Measurements from ENCODE around the gene WDFY1.
A peak's percentile ranks its signal among the peaks of the same experiment; 100 is the strongest.

The WDFY1 gene, protein sequence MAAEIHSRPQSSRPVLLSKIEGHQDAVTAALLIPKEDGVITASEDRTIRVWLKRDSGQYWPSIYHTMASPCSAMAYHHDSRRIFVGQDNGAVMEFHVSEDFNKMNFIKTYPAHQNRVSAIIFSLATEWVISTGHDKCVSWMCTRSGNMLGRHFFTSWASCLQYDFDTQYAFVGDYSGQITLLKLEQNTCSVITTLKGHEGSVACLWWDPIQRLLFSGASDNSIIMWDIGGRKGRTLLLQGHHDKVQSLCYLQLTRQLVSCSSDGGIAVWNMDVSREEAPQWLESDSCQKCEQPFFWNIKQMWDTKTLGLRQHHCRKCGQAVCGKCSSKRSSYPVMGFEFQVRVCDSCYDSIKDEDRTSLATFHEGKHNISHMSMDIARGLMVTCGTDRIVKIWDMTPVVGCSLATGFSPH

DNA sequence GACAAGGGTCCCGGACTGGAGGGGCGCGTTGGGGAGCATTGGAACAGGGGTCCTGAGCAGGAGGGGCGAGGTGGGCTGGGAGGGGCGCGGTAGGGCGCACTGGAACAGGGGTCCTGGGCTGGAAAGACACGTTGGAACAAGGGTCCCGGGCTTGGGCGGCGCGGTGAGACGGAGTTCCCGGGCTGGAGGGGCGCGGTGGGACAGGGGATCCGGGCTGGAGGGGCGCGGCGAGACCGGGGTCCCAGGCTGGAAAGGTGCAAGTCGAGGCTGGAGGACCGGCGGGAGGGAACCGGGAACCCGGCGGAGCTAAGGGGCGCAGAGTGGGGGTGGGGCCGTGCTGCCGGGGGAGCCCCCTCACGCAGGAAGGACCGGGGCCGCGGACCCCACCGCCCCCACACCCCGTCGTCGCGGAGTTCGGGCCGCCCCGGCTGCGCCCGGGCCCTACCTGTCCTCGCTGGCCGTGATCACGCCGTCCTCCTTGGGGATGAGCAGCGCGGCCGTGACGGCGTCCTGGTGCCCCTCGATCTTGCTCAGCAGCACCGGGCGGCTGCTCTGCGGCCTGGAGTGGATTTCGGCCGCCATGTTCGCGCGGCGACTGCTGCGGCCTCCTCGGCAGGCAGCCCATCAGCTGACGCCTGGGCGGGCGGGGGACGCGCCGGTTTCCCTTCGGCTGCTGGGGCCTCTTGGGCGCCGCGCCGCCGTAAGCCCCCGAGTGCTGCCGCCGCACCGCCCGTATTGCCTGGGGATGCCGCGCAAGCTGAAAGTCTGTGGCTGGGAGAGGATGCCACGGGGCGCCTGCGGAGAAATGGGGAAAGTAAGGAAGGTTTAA lies at the start of gene WDFY1:
Gene WDFY1, minus strand, starts transcription at position 633 of the 829 bp plus-strand sequence. Its CDS starts 51 bp downstream, at position 582.
- peak; percentile 86 for DNase-seq (ENCODE audit: low read depth)

DNA sequence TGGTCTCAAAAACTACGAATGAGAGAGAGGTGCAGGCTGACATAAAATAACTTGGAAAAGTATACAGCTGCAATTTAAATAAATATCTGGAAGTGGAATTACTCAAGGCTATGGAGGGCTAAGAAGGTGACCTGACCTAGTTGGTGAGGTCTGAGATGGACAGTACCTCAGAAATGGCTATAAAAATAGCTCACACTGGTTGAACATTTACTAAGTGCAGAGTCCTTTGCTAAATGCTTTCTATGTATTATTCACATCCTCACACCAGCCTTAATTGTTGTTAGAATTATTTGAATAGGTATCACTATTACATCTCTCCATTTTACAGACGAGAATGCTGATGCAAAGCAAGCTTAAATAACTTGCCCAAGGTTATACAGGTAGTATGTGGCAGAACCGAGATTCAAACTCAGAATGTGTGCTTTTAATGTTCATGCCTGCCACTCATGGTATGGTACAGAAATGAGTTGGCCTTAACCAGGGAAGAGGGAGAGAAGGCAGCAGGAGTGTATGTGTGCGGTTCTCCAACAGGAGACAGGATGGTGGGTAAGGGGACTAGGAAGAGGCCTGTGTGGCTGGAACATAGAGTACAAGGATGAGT lies 49.5 kb upstream of the WDFY1 start:
- no peak for DNase-seq (ENCODE audit: low read depth)

DNA sequence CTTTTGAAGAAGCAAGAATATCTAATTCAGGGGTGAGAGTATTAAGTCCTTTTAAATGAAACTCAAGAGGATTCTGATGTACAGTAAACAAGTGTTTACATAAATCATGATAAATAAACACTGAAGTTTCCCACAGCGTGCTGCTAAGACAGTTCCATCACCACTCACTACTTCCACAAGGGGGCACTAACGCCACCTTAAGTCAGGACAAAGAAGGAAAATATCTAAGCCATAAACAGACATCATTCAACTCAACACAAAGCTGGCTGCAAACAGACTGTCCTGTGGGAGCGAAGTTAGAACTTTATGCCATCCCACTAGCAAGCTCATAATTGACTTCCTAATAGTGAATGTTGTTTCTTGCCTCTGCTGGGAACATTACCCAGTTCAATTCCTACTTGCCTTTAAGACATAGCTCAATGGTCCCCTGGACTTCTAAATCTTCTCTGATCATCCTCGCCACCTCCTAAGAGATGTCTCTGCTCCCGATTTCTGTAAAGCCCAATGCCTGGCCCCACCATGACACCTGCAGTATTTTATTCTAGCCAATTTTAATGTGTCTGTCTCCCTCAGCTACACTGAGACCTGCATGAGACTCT lies 48.6 kb upstream of the WDFY1 start:
- DNase-seq (ENCODE audit: low read depth) = peak; percentile 85

DNA sequence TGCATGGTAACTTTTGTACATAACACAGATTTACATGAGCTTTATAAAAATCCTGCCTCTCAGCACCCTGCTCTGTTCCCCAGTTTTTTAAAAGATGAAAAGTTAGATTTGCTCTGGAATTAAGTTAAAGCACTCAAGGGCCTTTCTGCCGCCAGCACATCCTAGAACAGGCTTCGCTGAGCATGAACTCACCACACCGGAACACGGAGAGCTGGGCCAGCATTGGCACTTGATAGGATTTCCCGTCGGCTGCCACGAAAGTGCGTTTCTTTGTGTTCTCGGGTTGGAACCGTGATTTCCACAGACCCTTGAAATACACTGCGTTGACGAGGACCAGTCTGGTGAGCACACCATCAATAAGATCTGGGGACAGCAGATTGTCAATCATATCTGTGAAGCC lies 46.5 kb upstream of the WDFY1 start:
- DNase-seq (ENCODE audit: low read depth) = no peak

DNA sequence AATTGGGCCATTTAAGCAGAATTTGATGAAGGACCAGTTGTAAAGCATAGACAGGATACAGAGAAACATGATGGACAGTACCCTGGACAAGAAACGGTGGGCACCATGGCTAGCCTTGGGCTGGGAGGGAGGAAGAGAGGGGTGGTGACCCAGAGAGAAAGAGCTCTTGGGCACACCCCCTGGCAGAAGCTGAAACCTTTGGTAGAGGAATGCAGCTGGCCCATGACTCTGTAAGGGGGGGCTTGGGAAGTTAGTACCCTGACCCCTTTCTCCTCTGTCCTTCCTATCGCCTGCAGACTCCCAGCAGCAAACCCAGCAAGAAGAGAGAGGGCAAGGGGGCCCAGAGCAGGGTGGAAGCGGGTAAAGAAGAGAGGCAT lies 44.7 kb upstream of the WDFY1 start:
- DNase-seq (ENCODE audit: low read depth) = no peak

DNA sequence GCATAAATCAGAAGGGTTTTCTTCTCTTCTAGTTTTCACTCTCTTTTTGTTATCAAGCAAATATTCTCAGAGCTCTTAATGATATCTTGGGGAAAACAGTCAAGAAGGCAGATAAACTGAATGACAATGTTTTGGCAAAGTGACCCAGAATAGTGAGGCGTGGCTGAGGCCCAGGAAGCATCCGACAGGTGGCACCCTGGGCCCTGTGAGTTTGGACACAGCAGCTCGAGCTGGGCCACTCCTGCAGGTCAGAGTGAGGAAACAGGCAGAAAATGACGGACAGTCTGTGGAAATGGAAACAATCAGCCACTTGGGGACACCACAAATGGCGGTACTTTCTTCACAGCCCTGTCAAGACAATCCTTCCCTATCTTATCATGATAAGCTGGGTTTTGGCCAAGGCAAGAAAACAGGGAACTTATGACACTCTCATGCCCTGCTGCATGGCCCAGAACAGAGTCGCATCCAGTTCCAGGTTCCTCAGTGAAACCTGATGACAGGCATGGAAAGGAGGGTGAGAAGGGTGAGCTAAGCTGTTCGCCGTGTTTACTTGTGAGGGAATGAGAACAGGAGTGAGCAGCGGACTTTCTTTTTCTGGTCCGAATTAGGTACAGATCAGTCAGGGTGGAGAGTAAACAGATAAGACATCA lies 44.2 kb upstream of the WDFY1 start:
- DNase-seq (ENCODE audit: low read depth) = no peak

DNA sequence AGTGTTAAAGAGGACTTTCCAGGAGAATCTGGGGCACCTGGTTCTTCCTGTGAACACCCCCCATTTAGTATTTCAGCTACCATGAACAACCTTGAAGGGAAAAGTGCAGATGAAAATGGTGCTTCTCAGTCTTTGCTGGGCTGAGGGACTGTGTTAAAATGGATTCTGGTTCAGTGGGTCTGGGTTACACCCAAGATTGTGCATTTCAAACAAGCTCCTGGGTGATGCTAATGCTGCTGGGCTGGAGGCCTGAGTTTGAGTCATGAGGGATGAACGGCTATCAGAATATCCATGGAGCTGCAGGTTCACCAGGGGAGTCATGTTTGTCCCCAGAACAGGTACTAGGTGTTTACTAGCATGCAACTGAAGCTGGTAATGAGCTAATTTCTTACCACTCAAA lies 36.1 kb upstream of the WDFY1 start:
- DNase-seq (ENCODE audit: low read depth) = no peak

DNA sequence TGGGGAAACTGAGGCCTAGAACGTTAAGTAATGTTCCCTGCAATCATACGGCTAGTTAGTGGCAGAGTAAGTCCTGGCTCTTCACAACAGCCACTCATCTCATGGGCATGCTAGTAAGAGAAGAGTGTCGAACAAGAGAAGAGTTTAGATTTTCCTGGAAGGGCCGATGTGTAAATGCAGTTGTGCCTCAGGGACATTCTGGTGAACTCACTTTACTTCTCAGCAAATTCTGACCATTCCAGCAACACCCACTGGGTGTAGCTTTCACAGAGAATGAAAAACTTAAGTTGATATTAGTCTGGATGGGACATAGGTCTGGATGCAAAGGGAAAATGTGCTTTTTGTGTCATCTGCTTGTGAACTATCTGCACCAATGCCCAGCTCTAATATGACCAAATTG lies 35.7 kb upstream of the WDFY1 start:
- DNase-seq (ENCODE audit: low read depth) = no peak

DNA sequence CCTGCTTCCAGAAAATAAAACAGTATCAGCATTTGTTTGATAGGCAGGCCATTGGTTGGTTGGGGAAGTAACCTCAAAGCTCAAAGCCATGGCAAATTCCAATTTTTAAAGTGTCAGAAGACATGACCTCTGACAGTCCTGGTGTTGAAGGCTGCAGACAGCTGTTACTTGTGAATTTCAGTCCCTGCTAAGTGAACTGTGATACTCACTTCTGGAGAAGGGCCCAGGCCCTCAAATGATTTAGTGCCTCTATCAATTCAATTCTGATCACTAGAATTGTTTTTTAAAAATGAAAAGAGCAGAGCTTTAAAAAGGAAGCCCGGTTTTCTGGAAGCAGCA lies 35.2 kb upstream of the WDFY1 start:
- DNase-seq (ENCODE audit: low read depth) = no peak

DNA sequence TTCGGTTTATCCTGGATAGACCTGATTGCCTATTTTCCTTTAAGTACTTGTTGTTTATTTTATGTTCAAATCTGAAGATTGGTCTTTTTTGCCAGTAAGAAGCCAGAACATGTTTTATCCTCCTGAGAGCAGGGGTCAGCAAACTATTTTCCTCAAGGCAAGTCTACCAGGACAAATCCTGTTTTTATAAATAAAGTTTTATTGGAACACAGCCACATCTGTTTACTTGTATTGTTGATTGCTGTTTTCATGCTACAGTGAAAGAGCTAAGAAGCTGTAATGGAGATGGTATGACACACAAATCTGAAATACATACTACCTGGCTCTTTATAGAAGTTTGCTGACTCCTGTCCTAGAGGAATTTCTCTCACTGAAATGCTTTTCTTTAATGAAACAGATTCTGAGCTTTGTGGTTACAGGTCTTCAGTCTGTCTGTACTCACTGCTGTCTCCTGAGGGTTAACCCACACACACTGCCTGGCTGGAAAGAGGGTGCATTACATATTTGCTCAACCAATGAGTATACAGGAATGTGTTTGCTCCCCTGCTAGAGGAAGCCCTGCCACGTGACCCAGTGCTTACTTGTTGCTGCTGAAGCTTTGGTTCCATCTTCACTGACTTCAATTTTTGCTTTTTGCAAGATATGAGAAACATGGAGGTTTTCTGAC lies 34.7 kb upstream of the WDFY1 start:
- DNase-seq (ENCODE audit: low read depth) = peak; percentile 55

DNA sequence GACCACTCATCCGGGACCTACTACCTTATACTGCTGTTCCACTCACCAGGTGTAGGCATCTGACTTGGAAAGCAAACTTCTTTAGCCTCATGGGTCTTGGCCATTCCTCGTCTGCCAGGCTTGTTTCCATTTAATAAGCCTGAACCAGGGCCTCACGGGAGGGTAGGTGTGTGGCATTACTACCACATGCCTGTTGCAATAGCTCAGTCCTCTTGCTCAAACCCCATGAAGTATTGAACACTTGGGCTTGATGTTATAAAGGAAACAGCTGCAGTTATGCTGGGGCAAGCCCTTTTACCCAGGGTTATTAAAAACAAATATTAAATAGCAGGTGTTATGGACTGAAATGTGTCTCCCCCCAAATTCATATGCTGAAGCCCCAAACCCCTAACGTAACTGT lies 33.3 kb upstream of the WDFY1 start:
- DNase-seq (ENCODE audit: low read depth) = no peak

DNA sequence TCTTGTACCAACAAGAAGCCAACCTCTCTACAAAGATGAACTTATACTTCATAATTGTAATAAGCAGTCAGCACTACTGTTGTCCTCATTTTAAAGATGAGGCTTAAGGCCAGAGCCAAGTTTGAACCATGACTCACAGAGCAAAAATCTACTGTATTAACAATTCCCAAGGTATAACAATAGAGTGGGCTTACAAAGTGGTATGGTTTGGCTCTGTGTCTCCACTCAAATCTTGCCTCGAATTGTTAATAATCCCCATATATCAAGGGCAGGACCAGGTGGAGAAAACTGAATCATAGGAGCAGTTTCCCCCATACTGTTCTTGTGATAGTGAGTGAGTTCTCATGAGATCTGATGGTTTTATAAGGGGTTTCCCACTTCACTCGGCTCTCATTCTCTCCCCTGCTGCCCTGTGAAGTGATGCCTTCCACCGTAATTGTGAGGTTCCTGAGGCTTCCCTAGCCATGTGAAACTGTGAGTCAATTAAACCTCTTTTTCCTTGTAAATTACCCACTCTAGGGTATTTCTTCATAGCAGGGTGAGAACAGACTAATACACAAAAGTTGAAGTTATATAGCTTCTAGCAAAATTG lies 31.6 kb upstream of the WDFY1 start:
- DNase-seq (ENCODE audit: low read depth) = peak; percentile 35

DNA sequence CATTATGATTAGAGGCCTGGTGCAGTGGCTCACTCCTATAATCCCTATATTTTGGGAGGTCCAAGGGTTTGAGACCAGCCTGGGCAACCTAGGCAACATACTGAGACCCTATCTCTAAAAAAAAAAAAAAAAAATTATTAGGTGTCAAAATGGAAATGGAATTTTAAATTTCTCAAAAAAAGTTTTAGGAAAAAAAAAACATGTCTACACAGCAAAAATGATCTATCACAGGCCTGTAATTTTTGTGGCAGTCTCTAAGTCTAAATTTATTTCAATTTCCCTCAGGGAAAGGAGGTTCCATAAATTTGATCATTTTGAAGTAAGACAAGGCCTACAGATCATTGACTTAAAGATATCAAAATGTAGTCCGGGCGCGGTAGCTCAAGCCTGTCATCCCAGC lies 28.5 kb upstream of the WDFY1 start:
- no peak for DNase-seq (ENCODE audit: low read depth)

DNA sequence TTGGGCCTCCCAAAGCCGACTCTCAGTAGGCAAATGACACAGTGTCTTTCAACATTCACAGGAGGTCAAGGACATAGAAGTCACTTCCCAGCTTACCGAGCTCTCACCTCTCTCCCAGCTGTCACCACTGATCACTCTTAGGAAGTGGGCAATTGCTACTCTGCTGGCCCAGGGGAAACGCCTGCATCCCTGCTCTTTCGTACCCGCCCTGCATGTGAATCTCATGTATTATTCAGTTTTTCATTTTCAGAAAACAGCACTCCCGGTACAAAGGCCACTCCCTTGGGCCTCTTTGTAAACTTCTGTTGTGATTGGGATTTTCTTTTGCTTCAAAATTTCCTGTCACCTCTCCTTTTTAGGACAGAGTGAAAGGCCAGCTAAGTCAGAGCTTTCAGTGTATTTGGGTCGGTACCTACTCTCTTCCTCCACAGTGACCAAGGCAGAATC lies 27.5 kb upstream of the WDFY1 start:
- DNase-seq (ENCODE audit: low read depth) = no peak

DNA sequence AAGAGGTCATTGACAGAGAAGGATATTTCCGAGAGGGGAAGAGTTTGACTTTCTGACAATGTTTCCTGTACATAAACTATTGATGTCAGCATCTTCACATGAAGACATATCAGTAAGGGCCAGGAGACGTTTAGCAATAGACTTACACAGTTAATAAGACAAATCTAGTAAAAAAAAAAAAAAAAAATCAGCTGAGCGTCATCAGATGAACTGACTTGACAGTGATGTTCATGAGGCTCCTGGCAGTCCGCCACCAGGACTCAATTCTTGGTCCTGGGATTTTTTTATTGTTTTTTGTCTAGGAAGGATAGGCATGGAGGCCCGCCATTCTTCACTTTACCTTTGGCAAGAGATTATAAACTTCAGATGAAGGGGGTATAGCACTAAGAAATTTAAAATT lies 26.6 kb upstream of the WDFY1 start:
- DNase-seq (ENCODE audit: low read depth) = no peak

DNA sequence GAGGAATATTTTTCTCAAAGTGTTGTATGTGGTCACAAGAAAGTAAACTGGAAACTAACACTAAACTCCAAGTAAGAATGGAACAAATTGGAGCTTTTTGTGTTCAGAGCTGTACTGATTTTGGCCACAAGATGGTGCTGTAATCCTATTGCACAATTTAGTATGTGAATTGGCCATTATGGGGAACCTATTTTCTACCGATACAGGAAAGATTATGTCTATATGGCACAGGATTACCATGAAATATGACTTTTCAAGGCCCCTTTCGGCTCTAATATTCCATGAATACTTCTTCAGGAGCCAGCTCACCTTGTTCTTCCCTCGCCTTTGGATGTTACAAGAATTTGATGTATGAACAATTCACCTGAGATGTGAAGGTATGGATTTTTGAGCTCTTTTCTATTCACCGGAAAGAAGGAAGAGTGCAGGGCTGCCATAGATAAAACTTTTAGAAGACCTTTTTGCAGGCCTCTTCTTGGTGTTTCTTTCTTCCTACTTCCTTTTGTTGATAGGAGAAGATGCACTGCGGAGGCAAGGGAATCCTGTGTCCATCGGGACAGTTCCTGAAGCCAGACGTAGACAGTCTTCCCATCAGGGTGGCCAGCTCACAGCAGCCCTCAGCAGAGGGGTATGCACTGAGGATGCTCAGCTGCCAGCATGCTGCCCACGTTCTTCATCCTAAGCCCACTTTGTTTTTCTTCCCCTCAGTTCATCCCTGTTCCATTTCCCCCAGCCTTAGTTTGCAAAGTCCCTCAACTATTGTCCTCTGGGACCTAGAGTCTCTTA lies 25.4 kb upstream of the WDFY1 start:
- DNase-seq (ENCODE audit: low read depth) = peak; percentile 51

DNA sequence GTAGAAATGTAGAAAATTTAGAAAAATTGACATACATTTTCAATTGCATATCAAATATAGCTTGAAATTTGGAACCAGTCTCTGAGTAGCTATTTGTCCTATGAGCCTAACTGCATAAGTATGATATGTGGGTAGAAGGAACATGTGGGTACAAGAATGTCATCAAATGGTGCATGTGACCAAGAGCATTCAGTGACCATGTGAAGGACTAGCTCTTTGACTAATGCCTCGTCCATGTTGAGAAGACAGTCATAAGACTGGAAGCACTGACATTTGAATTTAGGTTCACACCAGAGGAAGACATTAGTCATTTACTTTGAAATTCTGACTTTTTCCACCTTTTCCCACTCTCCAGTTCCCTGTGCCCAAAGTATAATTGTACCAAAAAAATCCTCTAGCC lies 24.7 kb upstream of the WDFY1 start:
- no peak for DNase-seq (ENCODE audit: low read depth)

DNA sequence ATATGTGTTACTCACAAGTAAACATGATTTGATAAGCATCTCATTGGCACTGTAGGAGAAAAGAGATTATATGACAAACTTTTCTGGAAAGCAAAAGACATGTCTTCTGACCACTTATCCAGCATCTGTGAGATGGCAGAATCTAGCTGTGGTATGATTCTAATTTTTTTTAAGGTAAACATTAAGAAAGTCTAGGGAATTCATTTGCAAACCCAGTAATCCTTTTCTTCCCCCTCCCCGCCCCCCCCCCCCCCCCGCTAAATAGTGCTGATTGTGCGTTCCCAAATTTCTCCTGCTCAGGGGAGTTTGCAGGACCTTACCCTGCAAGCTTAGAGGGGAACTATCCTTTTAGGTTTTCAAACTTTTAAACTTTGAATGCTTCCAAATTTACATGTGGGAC lies 24.2 kb upstream of the WDFY1 start:
- no peak for DNase-seq (ENCODE audit: low read depth)

DNA sequence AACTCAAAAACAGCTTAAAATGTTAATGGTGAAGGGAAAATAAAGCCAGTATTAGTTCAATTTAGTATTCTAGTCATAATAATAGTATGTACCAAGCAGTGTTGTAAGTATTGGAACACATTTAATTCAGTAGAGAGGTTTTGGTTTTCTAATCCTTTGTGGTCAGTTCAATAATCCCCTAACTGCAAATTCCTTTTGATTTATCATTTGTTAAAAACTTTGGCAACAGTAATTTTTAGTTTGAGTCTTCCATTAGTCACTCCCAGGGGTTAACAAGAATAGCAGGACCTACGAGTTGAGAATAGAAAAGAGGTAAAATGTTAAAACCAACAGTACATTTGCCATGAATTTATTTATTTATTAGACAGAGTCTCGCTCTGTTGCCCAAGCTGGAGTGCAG lies 22.8 kb upstream of the WDFY1 start:
- DNase-seq (ENCODE audit: low read depth) = peak; percentile 74

DNA sequence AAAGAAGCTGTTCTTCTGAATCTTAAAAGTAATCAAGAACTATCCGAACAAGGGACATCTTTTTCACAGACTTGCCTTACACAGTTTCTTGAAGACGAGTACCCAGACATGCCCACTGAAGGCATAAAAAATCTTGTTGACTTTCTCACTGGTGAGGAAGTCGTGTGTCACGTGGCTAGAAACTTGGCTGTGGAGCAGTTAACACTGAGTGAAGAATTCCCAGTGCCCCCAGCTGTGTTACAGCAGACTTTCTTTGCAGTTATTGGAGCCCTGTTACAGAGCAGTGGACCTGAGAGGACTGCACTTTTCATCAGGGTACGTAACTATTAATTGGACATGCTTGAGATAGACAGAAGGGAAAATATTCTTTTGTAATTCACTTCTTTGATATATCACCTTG lies 14.6 kb upstream of the WDFY1 start:
- DNase-seq (ENCODE audit: low read depth) = no peak

Data from amniotic epithelial cell (primary cell).